Measurements from ENCODE around the gene PPP2R2B. TPM values are rescaled to one million over a fixed set of nuclear protein-coding genes. Genes with fewer than 3 reads are reported as not detected.

The PPP2R2B gene
- total RNA-seq, 1 donor, result 5.4 TPM

- no peak overlapping the region for H3K4me3 ChIP-seq (ENCODE audit: low read length)
- no peaks in the 10 kb centered on the region for H3K9me3 ChIP-seq (ENCODE audit: low read depth, low read length)
- no peaks in the 10 kb centered on the region for H3K27me3 ChIP-seq (ENCODE audit: insufficient read depth, low read length)
- no peaks in the 10 kb centered on the region for H3K4me1 ChIP-seq (ENCODE audit: insufficient read depth, low read length)
Measured at GRCh38 chr5:146539973-146540372, 338.6 kb downstream of the PPP2R2B start.

DNA sequence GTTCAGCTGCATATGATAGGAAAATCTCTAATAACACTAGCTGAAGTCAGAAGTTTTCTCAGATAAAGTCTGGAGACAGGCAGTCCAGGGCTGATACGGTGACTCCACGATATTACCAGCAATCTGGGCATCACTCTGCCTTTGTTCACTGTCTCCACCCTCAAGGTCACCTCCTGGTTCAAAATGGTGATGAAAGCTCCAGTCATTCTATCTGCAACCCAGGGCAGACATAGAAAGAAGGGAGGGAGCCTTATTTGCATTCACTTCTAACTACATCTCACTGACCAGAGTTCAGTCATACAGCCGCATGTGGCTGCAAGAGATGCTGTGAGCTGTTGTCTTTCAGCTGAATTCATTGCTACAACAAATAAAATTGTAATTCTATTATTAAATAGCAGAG, 340.1 kb downstream of the PPP2R2B start:
- no peaks in the 10 kb centered on the region for H3K9me3 ChIP-seq (ENCODE audit: low read depth, low read length)
- H3K4me3 ChIP-seq (ENCODE audit: low read length), result no peak overlapping the region
- no peaks in the 10 kb centered on the region for H3K27me3 ChIP-seq (ENCODE audit: insufficient read depth, low read length)
- H3K4me1 ChIP-seq (ENCODE audit: insufficient read depth, low read length), result no peaks in the 10 kb centered on the region

DNA sequence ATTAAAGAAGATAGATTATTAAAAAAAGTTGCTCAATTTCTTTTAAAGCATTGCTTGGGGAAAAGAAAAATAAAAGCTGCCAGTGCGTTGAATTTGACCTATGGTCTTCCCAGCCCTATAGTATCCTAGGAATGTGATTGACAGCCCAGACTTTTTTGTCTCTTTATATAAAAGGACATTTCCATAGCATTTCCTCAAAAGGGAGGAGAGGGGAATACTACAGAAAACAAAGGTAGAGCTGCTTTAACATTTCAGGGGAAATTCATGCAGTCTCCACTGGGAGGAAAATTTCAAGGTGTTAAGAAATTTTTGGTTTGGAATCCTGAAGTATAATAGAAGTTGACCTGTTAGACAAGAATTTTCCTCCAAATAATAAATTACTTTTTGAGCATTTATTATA, 344.7 kb downstream of the PPP2R2B start:
- no peak overlapping the region for H3K4me3 ChIP-seq (ENCODE audit: low read length)
- no peaks in the 10 kb centered on the region for H3K4me1 ChIP-seq (ENCODE audit: insufficient read depth, low read length)
- H3K9me3 ChIP-seq (ENCODE audit: low read depth, low read length), result no peaks in the 10 kb centered on the region
- no peaks in the 10 kb centered on the region for H3K27me3 ChIP-seq (ENCODE audit: insufficient read depth, low read length)

DNA sequence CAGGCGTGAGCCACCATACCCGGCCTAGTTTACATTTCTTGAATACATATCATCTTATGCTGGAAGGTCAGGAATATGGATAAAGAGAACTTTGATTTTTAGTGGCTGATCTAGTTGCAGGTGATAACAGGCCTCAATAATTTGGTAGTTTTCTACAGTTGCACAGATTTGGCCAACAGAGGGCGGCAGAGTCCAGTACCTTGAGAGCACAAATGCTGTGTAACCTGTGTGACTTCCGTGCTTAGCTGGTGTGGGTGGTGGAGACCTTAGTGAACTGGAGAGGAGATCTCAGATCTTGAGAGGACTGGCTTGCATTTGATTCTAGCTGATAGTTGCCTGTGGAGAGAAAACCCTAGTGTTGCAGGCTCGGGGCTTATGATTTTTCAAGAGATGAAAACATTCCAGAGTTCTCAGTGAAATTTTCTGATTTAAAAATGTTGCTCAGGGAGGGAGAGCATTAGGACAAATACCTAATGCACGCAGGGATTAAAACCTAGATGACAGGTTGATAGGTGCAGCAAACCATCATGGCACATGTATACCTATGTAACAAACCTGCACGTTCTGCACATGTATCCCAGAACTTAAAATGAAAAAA, 345.2 kb downstream of the PPP2R2B start:
- Histone ChIP-seq H3K4me1 (ENCODE audit: insufficient read depth, low read length) (no peaks in the 10 kb centered on the region), H3K4me3 (ENCODE audit: low read length) (no peak overlapping the region), H3K9me3 (ENCODE audit: low read depth, low read length) (no peaks in the 10 kb centered on the region), H3K27me3 (ENCODE audit: insufficient read depth, low read length) (no peaks in the 10 kb centered on the region)
